Neural cell (in vitro differentiated cells): ENCODE measurements around the gene TMEM235.

Experiments used
- EP300 ChIP-seq: fragments of 450-650 bp; conservative IDR thresholded peaks from 2 replicates; pipeline ENCODE4 v1.6.1; 2014; ENCODE audit warnings: antibody characterized with exemption, mild to moderate bottlenecking, moderate library complexity; ENCODE audit not compliant: poor library complexity, severe bottlenecking
- MXI1 ChIP-seq: fragments of 450-650 bp; conservative IDR thresholded peaks from 2 replicates; pipeline ENCODE4 v1.6.1; 2014; ENCODE audit warnings: antibody characterized with exemption, mild to moderate bottlenecking; ENCODE audit not compliant: poor library complexity, severe bottlenecking
- TAF1 ChIP-seq: IDR thresholded peaks from 2 replicates; pipeline ENCODE4 v1.6.1; 2012; ENCODE audit warnings: low read depth
- TF ChIP-seq, protein P1 (sequence below): fragments of 450-650 bp; IDR thresholded peaks from 2 replicates; pipeline ENCODE4 v1.5.1; 2014; ENCODE audit warnings: antibody characterized with exemption, mild to moderate bottlenecking, moderate library complexity; ENCODE audit not compliant: poor library complexity, severe bottlenecking
- TF ChIP-seq, protein P2 (sequence below): IDR thresholded peaks from 2 replicates; pipeline ENCODE4 v1.6.1; 2012; ENCODE audit warnings: borderline replicate concordance

DNA sequence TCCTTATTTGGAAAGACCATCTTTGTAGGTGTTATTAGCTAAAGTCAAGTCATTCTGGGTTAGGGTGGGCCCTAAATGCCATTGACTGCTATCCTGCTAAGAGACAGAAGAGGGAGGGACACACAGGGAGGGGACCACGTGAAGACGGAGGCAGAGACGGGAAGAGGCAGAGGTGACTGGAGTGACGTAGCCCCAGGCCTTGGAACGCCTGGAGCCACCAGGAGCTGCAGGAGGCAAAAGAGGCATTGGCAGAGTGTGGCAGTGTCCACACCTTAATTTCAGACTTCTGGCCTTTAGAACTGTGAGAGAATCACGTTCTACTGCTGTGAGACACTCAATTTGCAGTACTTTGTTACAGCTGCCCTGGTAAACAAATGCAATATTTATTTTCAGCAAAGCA is 31.0 kb upstream of the TMEM235 start:
- TF ChIP-seq, protein P1, sequence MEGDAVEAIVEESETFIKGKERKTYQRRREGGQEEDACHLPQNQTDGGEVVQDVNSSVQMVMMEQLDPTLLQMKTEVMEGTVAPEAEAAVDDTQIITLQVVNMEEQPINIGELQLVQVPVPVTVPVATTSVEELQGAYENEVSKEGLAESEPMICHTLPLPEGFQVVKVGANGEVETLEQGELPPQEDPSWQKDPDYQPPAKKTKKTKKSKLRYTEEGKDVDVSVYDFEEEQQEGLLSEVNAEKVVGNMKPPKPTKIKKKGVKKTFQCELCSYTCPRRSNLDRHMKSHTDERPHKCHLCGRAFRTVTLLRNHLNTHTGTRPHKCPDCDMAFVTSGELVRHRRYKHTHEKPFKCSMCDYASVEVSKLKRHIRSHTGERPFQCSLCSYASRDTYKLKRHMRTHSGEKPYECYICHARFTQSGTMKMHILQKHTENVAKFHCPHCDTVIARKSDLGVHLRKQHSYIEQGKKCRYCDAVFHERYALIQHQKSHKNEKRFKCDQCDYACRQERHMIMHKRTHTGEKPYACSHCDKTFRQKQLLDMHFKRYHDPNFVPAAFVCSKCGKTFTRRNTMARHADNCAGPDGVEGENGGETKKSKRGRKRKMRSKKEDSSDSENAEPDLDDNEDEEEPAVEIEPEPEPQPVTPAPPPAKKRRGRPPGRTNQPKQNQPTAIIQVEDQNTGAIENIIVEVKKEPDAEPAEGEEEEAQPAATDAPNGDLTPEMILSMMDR, result no peak
- no peak for TF ChIP-seq EP300
- TF ChIP-seq TAF1, result no peak
- TF ChIP-seq, protein P2, sequence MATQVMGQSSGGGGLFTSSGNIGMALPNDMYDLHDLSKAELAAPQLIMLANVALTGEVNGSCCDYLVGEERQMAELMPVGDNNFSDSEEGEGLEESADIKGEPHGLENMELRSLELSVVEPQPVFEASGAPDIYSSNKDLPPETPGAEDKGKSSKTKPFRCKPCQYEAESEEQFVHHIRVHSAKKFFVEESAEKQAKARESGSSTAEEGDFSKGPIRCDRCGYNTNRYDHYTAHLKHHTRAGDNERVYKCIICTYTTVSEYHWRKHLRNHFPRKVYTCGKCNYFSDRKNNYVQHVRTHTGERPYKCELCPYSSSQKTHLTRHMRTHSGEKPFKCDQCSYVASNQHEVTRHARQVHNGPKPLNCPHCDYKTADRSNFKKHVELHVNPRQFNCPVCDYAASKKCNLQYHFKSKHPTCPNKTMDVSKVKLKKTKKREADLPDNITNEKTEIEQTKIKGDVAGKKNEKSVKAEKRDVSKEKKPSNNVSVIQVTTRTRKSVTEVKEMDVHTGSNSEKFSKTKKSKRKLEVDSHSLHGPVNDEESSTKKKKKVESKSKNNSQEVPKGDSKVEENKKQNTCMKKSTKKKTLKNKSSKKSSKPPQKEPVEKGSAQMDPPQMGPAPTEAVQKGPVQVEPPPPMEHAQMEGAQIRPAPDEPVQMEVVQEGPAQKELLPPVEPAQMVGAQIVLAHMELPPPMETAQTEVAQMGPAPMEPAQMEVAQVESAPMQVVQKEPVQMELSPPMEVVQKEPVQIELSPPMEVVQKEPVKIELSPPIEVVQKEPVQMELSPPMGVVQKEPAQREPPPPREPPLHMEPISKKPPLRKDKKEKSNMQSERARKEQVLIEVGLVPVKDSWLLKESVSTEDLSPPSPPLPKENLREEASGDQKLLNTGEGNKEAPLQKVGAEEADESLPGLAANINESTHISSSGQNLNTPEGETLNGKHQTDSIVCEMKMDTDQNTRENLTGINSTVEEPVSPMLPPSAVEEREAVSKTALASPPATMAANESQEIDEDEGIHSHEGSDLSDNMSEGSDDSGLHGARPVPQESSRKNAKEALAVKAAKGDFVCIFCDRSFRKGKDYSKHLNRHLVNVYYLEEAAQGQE, result no peak
- no peak for TF ChIP-seq MXI1
